Measurements from ENCODE around the gene KCTD14. TPM values are rescaled to one million over a fixed set of nuclear protein-coding genes. Genes with fewer than 3 reads are reported as not detected.

Gene KCTD14
- total RNA-seq, 1 experiment from 2014 or later: 12.5 TPM

DNA sequence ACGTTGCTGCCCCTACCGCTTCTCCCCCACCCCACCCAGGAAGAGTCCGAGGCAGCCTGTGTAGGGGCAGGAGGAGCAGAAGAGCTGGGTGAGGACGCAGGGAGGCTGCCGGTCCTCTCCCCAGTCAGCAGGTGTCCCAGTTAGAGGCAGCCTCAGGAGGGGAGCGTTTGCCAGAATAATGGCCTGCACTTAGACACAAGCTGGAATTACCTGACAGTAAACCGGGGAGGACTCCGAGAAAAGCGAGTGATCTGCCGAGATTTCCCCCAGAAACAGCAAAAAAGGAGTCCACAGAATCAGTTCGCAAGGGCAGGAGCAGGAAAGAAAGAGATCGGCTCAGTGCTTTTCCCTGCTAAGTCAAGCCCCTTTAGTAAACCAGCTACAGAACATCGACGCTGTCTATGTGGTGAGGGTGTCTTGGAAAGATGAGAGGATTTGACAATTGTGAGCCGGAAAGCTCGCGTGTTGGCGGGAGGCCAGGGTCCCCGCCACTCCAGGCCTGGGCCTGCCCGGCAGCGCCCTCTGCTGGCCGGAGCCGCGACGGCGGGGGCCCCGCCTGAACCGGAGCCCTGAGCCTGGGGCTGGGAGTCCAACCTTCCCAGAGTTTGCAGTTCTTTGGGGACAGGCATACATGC, 22.9 kb upstream of the KCTD14 start:
- Histone ChIP-seq H4K20me1 (ENCODE audit: control insufficient read depth, insufficient read depth, insufficient read length) (no peaks in the 10 kb centered on the region), H2BK12ac (ENCODE audit: insufficient read length, low read depth, low read length) (no peak overlapping the region), H4K8ac (replicated peaks; ENCODE audit: insufficient read length, low read depth, low read length) (no peak overlapping the region), H3K79me1 (ENCODE audit: insufficient read depth, low read depth, low read length, poor library complexity, severe bottlenecking) (no peaks in the 10 kb centered on the region), H4K91ac (ENCODE audit: insufficient read length, low read depth, low read length) (no peak overlapping the region), H3K4me1 (ENCODE audit: insufficient read depth, low read length) (0 out of 2 replicates have a peak, but pooled peaks cover 2% of the 10 kb centered on the region), H2BK20ac (ENCODE audit: low read depth, low read length, poor library complexity, severe bottlenecking) (no peak overlapping the region), H2AFZ (ENCODE audit: low read length) (peak overlapping the region; percentile 89), H3K56ac (ENCODE audit: insufficient read length, low read depth, low read length) (no peak overlapping the region), H3K23me2 (ENCODE audit: insufficient read length, low read depth, low read length, poor library complexity, severe bottlenecking) (no peaks in the 10 kb centered on the region), H3K27ac (ENCODE audit: insufficient read length, low read depth, low read length) (no peak overlapping the region), H3K4me2 (ENCODE audit: insufficient read depth, insufficient read length, low read length) (peak overlapping the region; percentile 24), H2BK5ac (ENCODE audit: insufficient read length, low read length) (no peak overlapping the region), H3K18ac (ENCODE audit: insufficient read length, low read depth, low read length) (no peak overlapping the region), H4K5ac (ENCODE audit: insufficient read length, low read depth, low read length) (no peak overlapping the region), H2AK5ac (ENCODE audit: insufficient read length, low read length) (no peak overlapping the region), H2BK120ac (ENCODE audit: low read depth, low read length, poor library complexity, severe bottlenecking) (no peak overlapping the region), H3K4ac (ENCODE audit: low read depth, low read length) (no peak overlapping the region), H3K23ac (ENCODE audit: insufficient read length, low read depth, low read length) (no peak overlapping the region), H3K79me2 (ENCODE audit: insufficient read depth, low read length) (no peaks in the 10 kb centered on the region), H3T11ph (ENCODE audit: low read length) (no peak overlapping the region), H3K14ac (ENCODE audit: insufficient read depth, low read length) (peak overlapping the region; percentile 79; the same call in 1 of the 2 replicates), H3K27me3 (ENCODE audit: insufficient read depth, low read length) (no peaks in the 10 kb centered on the region), H3K9me3 (ENCODE audit: control insufficient read depth, low read depth, low read length) (no peaks in the 10 kb centered on the region), H3K9ac (ENCODE audit: extremely low read depth, insufficient read length, low read length) (peak overlapping the region; percentile 45), H2BK15ac (ENCODE audit: low read depth, low read length) (no peak overlapping the region)
- Mint-ChIP-seq H3K27ac (no peak overlapping the region; a peak in 1 of 7 replicates), H3K4me3 (peak overlapping the region; percentile 48 to 62), H3K27me3 (ENCODE audit: low read depth) (peaks cover 7% of the 10 kb centered on the region), H3K36me3 (ENCODE audit: insufficient read depth in 1 of 3, low read depth in 3 of 3) (no peaks in the 10 kb centered on the region; a peak in 2 of 7 replicates), H3K4me1 (peaks cover 22 to 29% of the 10 kb centered on the region in 2 experiments), H3K9me3 (no peaks in the 10 kb centered on the region)
- TF ChIP-seq CTCF (conservative IDR thresholded peaks at IDR 0.05): peak; percentile 100; the same call in 2 of the 3 replicates
- WGBS (ENCODE audit: extremely low coverage, insufficient read length, low lambda C conversion rate): no CpG with 5 or more reads among the region's 28 CpGs
- peak; percentile 80 for DNase-seq
